SU-DHL-6 (cell line): Measurements from ENCODE around the gene BANK1.

Experiments used
- EZH2phosphoT487 ChIP-seq: fragments of 200-600 bp; sonication (generic), shearing (Covaris generic); conservative IDR thresholded peaks from 2 replicates; pipeline ENCODE4 v1.6.1; 2018; ENCODE audit warnings: mild to moderate bottlenecking, antibody characterized with exemption, low read length, moderate library complexity, mixed read lengths
- TF ChIP-seq, protein P1 (sequence below): fragments of 200-600 bp; sonication (generic); IDR thresholded peaks from one replicate; pipeline ENCODE4 v1.5.1; 2017; ENCODE audit warnings: antibody characterized with exemption, mild to moderate bottlenecking, low read length, moderate library complexity; ENCODE audit not compliant: insufficient read depth, poor library complexity, severe bottlenecking

DNA sequence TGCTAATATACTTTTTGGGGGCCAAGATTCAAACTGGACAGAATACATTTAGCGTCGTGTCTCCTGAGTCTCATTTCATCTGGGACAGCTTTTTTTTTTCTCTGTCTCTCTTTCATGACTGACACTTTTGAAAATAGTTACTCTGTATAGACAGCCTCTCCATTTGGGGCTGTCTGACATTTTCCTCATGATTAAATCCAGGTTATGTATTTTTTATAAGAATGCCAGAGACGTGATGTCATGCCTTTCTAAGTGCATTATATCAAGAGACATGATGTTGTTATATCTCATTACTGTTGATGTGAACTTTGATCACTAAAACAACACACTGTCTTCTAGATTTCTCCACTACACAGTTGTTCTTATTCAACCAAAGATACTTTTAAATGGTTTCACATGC, 199.0 kb downstream of the BANK1 start:
- TF ChIP-seq, protein P1, sequence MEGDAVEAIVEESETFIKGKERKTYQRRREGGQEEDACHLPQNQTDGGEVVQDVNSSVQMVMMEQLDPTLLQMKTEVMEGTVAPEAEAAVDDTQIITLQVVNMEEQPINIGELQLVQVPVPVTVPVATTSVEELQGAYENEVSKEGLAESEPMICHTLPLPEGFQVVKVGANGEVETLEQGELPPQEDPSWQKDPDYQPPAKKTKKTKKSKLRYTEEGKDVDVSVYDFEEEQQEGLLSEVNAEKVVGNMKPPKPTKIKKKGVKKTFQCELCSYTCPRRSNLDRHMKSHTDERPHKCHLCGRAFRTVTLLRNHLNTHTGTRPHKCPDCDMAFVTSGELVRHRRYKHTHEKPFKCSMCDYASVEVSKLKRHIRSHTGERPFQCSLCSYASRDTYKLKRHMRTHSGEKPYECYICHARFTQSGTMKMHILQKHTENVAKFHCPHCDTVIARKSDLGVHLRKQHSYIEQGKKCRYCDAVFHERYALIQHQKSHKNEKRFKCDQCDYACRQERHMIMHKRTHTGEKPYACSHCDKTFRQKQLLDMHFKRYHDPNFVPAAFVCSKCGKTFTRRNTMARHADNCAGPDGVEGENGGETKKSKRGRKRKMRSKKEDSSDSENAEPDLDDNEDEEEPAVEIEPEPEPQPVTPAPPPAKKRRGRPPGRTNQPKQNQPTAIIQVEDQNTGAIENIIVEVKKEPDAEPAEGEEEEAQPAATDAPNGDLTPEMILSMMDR = no peak
- no peak for TF ChIP-seq EZH2phosphoT487
